ENCODE results near the gene TRHDE.

The TRHDE gene

GRCh38 chr12:72453550-72453949 is 181.4 kb downstream of the TRHDE start:
- Histone ChIP-seq H3K27ac (ENCODE audit: insufficient read depth, low read depth, low read length, poor library complexity, severe bottlenecking) (no peak overlapping the region), H3K27me3 (ENCODE audit: control insufficient read depth, insufficient read depth, low read length, poor library complexity, severe bottlenecking) (no peaks in the 10 kb centered on the region), H3K9me3 (ENCODE audit: control insufficient read depth, low read length) (peaks cover 4% of the 10 kb centered on the region), H3K4me3 (ENCODE audit: insufficient read depth, low read depth, low read length) (no peak overlapping the region), H3K36me3 (ENCODE audit: control insufficient read depth, insufficient read depth, low read length) (no peaks in the 10 kb centered on the region), H3K4me1 (ENCODE audit: control insufficient read depth, insufficient read depth, low read length) (no peaks in the 10 kb centered on the region)
- whole genome bisulfite sequencing, 2 experiments: 85 to 87% methylated on average over 2 of the region's 2 CpGs

DNA sequence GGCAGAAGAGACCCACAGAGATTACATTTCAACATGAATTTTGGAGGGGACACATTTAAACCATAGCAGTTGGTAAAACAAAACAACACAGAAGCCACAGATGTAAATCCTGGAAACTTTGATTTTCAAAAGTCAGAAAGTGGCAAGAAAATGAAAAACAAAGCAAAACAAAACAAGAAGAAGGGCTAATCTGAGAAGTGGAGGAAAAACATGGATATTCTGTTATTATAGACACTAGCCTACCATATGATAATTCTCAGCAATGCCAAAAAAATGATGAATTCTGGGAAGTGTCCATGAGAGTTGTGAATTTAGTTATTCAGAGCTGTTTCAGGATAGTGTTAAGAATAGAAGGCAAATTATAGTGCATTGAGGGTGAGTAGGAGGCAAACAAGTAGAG is 192.3 kb downstream of the TRHDE start:
- H3K27me3 ChIP-seq (ENCODE audit: control insufficient read depth, insufficient read depth, low read length, poor library complexity, severe bottlenecking): no peaks in the 10 kb centered on the region
- H3K36me3 ChIP-seq (ENCODE audit: control insufficient read depth, insufficient read depth, low read length): no peaks in the 10 kb centered on the region
- H3K27ac ChIP-seq (ENCODE audit: insufficient read depth, low read depth, low read length, poor library complexity, severe bottlenecking): no peak overlapping the region
- H3K4me3 ChIP-seq (ENCODE audit: insufficient read depth, low read depth, low read length): no peak overlapping the region
- no peaks in the 10 kb centered on the region for H3K9me3 ChIP-seq (ENCODE audit: control insufficient read depth, low read length)
- no peaks in the 10 kb centered on the region for H3K4me1 ChIP-seq (ENCODE audit: control insufficient read depth, insufficient read depth, low read length)

GRCh38 chr12:72465155-72465554 is 193.0 kb downstream of the TRHDE start:
- WGBS, 2 experiments: 100% methylated on average over 1 of the region's 1 CpG
- no peaks in the 10 kb centered on the region for H3K4me1 ChIP-seq (ENCODE audit: control insufficient read depth, insufficient read depth, low read length)

GRCh38 chr12:72465940-72466630 is 193.9 kb downstream of the TRHDE start:
- H3K4me3 ChIP-seq (ENCODE audit: insufficient read depth, low read depth, low read length): no peak overlapping the region
- WGBS, 2 experiments: 93 to 96% methylated on average over 5 of the region's 5 CpGs

More at GRCh38 chr12:72465155-72465554, 193.0 kb downstream of the TRHDE start:
- Histone ChIP-seq H3K27ac (ENCODE audit: insufficient read depth, low read depth, low read length, poor library complexity, severe bottlenecking) (no peak overlapping the region), H3K9me3 (ENCODE audit: control insufficient read depth, low read length) (no peaks in the 10 kb centered on the region), H3K4me3 (ENCODE audit: insufficient read depth, low read depth, low read length) (no peak overlapping the region), H3K36me3 (ENCODE audit: control insufficient read depth, insufficient read depth, low read length) (no peaks in the 10 kb centered on the region), H3K27me3 (ENCODE audit: control insufficient read depth, insufficient read depth, low read length, poor library complexity, severe bottlenecking) (no peaks in the 10 kb centered on the region)

GRCh38 chr12:72467985-72468384 is 195.8 kb downstream of the TRHDE start:
- Histone ChIP-seq H3K36me3 (ENCODE audit: control insufficient read depth, insufficient read depth, low read length) (no peaks in the 10 kb centered on the region), H3K4me1 (ENCODE audit: control insufficient read depth, insufficient read depth, low read length) (no peaks in the 10 kb centered on the region), H3K4me3 (ENCODE audit: insufficient read depth, low read depth, low read length) (no peak overlapping the region), H3K9me3 (ENCODE audit: control insufficient read depth, low read length) (no peaks in the 10 kb centered on the region), H3K27me3 (ENCODE audit: control insufficient read depth, insufficient read depth, low read length, poor library complexity, severe bottlenecking) (no peaks in the 10 kb centered on the region), H3K27ac (ENCODE audit: insufficient read depth, low read depth, low read length, poor library complexity, severe bottlenecking) (no peak overlapping the region)
- WGBS, 2 experiments: 90% methylated on average over 1 of the region's 2 CpGs; no CpG with 5 or more reads in 1 of the 2 experiments

More at GRCh38 chr12:72465940-72466630, 193.9 kb downstream of the TRHDE start:
- Histone ChIP-seq H3K27me3 (ENCODE audit: control insufficient read depth, insufficient read depth, low read length, poor library complexity, severe bottlenecking) (no peaks in the 10 kb centered on the region), H3K9me3 (ENCODE audit: control insufficient read depth, low read length) (no peaks in the 10 kb centered on the region), H3K27ac (ENCODE audit: insufficient read depth, low read depth, low read length, poor library complexity, severe bottlenecking) (no peak overlapping the region), H3K4me1 (ENCODE audit: control insufficient read depth, insufficient read depth, low read length) (no peaks in the 10 kb centered on the region), H3K36me3 (ENCODE audit: control insufficient read depth, insufficient read depth, low read length) (no peaks in the 10 kb centered on the region)

DNA sequence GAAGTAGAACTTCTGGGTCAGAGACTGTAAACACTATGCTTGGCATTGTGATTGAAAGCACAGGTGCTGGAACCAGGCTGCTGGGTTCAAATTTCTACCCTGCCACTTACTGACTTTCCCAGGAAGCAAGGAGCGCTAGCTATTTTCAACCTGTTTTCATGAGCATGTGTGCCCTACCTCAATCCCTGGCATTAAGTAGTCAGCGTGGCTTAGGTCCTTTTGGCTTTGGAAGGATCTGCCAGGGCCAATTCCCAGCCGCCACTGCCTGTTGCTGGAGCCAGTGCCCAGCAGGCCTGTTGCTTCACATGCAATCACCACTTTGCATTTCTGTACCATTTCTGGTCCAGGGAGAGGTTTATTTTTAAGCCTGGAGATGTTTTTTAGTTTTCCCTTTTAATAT is 196.3 kb downstream of the TRHDE start:
- H3K9me3 ChIP-seq (ENCODE audit: control insufficient read depth, low read length): no peaks in the 10 kb centered on the region
- no peaks in the 10 kb centered on the region for H3K27me3 ChIP-seq (ENCODE audit: control insufficient read depth, insufficient read depth, low read length, poor library complexity, severe bottlenecking)
- WGBS, 2 experiments: 94 to 96% methylated on average over 3 of the region's 3 CpGs
- H3K27ac ChIP-seq (ENCODE audit: insufficient read depth, low read depth, low read length, poor library complexity, severe bottlenecking): no peak overlapping the region
- no peaks in the 10 kb centered on the region for H3K4me1 ChIP-seq (ENCODE audit: control insufficient read depth, insufficient read depth, low read length)
- no peaks in the 10 kb centered on the region for H3K36me3 ChIP-seq (ENCODE audit: control insufficient read depth, insufficient read depth, low read length)
- no peak overlapping the region for H3K4me3 ChIP-seq (ENCODE audit: insufficient read depth, low read depth, low read length)

DNA sequence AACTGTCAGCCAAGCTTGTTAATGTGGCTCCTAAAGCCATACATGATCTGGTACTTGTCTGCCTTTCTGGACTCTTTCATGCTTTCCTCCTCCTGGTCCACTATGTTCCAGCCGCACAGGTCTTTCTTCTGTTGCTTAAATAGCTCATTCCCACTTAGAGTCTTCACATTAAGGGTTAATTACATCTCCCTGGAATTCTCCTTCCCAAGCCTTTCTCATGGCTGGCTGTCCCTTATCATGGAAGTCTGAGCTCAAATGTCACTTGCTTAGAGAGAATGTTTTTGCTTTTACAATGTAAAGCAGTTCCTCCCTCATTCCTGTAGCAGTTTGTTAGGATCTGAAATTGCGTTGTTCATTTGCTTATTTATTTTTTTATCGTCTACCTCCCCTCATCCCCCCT is 199.6 kb downstream of the TRHDE start:
- H3K27me3 ChIP-seq (ENCODE audit: control insufficient read depth, insufficient read depth, low read length, poor library complexity, severe bottlenecking): no peaks in the 10 kb centered on the region
- 64 to 67% methylated on average over 1 to 3 of the region's 3 CpGs for WGBS, 2 experiments
- no peak overlapping the region for H3K4me3 ChIP-seq (ENCODE audit: insufficient read depth, low read depth, low read length)
- H3K4me1 ChIP-seq (ENCODE audit: control insufficient read depth, insufficient read depth, low read length): no peaks in the 10 kb centered on the region
- no peak overlapping the region for H3K27ac ChIP-seq (ENCODE audit: insufficient read depth, low read depth, low read length, poor library complexity, severe bottlenecking)
- H3K9me3 ChIP-seq (ENCODE audit: control insufficient read depth, low read length): no peaks in the 10 kb centered on the region
- H3K36me3 ChIP-seq (ENCODE audit: control insufficient read depth, insufficient read depth, low read length): no peaks in the 10 kb centered on the region

DNA sequence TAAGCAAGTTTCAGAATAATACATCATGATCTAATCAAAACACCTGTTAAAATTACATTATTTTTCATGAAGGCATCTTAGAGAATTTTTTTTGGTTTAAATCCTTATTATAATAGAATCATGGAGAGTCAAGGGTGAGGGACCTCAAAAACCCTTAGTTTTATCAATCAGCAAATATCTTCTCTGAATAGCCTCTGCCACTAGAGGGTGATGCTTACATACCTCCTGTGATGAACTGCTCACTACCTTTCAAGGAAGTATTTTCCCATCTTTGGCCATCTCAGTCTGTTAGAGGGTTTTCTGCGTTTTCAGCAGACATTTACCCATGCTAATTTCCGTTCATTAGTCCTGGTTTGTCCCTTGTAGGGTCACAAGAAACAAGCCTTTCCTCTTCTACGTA is 200.2 kb downstream of the TRHDE start:
- no peak overlapping the region for H3K4me3 ChIP-seq (ENCODE audit: insufficient read depth, low read depth, low read length)
- no peaks in the 10 kb centered on the region for H3K9me3 ChIP-seq (ENCODE audit: control insufficient read depth, low read length)
- no peaks in the 10 kb centered on the region for H3K36me3 ChIP-seq (ENCODE audit: control insufficient read depth, insufficient read depth, low read length)
- no peak overlapping the region for H3K27ac ChIP-seq (ENCODE audit: insufficient read depth, low read depth, low read length, poor library complexity, severe bottlenecking)
- WGBS, 2 experiments: 93 to 95% methylated on average over 3 of the region's 3 CpGs
- H3K27me3 ChIP-seq (ENCODE audit: control insufficient read depth, insufficient read depth, low read length, poor library complexity, severe bottlenecking): no peaks in the 10 kb centered on the region
- H3K4me1 ChIP-seq (ENCODE audit: control insufficient read depth, insufficient read depth, low read length): no peaks in the 10 kb centered on the region

DNA sequence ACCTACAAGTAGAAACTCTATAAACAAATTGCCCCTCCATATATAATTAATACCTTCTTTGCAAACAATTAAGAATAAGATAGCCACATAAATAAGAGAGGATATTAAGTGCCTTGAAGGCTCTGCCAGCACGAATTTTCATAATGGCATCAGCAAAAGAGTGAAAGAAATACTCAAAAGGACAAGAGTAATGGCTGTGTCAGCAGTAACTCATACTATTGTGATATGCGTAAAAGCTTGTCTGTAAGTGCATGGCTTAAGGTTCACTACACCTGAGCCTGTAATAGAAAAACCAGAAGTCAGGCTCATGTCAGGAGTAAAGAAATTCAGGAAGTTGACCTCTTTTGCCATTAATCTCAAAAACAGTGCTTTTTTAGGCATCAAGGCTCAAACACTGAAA is 204.1 kb downstream of the TRHDE start:
- no peaks in the 10 kb centered on the region for H3K9me3 ChIP-seq (ENCODE audit: control insufficient read depth, low read length)
- H3K27ac ChIP-seq (ENCODE audit: insufficient read depth, low read depth, low read length, poor library complexity, severe bottlenecking): no peak overlapping the region
- no peak overlapping the region for H3K4me3 ChIP-seq (ENCODE audit: insufficient read depth, low read depth, low read length)
- no peaks in the 10 kb centered on the region for H3K27me3 ChIP-seq (ENCODE audit: control insufficient read depth, insufficient read depth, low read length, poor library complexity, severe bottlenecking)
- WGBS, 2 experiments: 93 to 94% methylated on average over 2 of the region's 2 CpGs
- no peaks in the 10 kb centered on the region for H3K4me1 ChIP-seq (ENCODE audit: control insufficient read depth, insufficient read depth, low read length)
- no peaks in the 10 kb centered on the region for H3K36me3 ChIP-seq (ENCODE audit: control insufficient read depth, insufficient read depth, low read length)

GRCh38 chr12:72485017-72485701 is 213.0 kb downstream of the TRHDE start:
- WGBS, 2 experiments: 92 to 97% methylated on average over 4 of the region's 4 CpGs
- H3K27me3 ChIP-seq (ENCODE audit: control insufficient read depth, insufficient read depth, low read length, poor library complexity, severe bottlenecking): no peaks in the 10 kb centered on the region
- no peak overlapping the region for H3K27ac ChIP-seq (ENCODE audit: insufficient read depth, low read depth, low read length, poor library complexity, severe bottlenecking)
- H3K36me3 ChIP-seq (ENCODE audit: control insufficient read depth, insufficient read depth, low read length): no peaks in the 10 kb centered on the region
- no peaks in the 10 kb centered on the region for H3K4me1 ChIP-seq (ENCODE audit: control insufficient read depth, insufficient read depth, low read length)
- H3K4me3 ChIP-seq (ENCODE audit: insufficient read depth, low read depth, low read length): no peak overlapping the region
- H3K9me3 ChIP-seq (ENCODE audit: control insufficient read depth, low read length): no peaks in the 10 kb centered on the region
